ENCODE results near the gene SIM1.

SIM1 gene, protein sequence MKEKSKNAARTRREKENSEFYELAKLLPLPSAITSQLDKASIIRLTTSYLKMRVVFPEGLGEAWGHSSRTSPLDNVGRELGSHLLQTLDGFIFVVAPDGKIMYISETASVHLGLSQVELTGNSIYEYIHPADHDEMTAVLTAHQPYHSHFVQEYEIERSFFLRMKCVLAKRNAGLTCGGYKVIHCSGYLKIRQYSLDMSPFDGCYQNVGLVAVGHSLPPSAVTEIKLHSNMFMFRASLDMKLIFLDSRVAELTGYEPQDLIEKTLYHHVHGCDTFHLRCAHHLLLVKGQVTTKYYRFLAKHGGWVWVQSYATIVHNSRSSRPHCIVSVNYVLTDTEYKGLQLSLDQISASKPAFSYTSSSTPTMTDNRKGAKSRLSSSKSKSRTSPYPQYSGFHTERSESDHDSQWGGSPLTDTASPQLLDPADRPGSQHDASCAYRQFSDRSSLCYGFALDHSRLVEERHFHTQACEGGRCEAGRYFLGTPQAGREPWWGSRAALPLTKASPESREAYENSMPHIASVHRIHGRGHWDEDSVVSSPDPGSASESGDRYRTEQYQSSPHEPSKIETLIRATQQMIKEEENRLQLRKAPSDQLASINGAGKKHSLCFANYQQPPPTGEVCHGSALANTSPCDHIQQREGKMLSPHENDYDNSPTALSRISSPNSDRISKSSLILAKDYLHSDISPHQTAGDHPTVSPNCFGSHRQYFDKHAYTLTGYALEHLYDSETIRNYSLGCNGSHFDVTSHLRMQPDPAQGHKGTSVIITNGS

DNA sequence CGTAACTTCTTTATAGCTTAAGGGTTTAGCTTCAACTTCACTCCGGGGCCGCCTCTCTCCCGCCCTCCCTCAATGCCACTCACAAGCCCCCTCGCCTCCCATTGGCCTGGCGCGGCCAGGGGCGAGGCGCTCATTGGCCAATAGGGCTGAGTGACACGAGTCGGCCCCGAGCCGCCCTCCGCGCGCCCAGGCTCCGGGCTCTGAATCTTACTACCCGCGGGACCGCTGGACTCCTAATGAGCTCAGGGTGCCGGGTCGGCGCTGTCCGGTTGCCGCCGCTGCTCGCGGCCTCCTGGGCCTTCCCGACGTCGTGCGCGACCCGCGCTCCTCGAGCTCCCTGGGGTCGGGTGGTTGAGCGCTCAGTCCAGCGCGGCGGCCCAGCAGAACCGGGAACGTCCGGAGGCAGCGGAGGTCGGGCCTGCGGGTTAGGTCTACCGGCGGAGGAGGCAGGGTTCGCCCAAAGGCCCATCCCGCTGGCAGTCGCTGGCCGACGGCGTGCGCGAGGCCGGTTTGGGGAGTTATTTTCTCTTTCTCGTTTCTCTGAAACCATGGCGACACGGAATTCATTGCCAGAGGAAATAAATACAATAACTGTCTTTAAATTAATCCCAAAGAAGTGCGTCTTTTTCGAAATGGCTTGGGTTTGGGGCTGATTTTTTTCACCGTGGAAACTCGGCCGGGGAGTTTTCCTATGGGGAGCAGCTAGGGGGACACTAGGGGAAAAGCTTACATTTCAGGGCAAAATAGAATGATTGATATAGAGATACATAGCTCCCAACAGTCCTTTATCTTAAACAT is at the start of gene SIM1:
Gene SIM1, minus strand, starts transcription at position 19 of the 798 bp plus-strand sequence. CDS start 1,453 bp downstream, outside the sequence.
- DNase-seq, result no peak

DNA sequence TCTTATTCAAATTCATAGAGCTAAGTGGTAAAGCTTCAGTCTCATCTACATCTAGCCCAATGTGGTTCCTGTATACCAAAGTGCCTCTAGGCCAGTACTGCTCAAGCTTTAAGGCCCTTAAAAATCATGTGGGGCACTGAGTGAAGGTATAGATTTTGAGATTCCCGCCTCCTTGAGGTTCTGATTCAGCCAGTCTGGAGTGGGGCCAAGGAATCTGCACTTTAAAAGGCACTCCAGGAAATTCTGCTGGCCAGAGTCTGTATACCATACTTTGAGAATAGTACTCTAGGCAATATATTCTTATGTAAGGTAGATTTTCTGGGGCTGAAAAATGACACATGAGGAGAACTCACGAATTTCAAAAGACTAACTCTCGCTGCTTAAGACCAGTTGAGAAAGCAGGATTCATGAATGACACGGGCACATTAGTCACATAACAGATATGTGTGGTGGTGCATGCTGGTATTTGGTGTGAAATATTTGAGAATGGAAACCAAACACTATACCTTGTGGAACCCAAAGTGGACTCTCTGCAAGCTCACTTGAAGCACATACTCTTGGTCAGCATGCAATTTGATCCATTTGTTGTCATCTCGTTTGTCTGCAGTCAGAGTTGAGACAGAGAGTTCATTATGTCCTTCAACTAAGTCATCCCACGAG is 47.6 kb upstream of the SIM1 start:
- no peak for DNase-seq

- no peak for DNase-seq
Observed at GRCh38 chr6:100509101-100509500, 44.4 kb upstream of the SIM1 start.

DNA sequence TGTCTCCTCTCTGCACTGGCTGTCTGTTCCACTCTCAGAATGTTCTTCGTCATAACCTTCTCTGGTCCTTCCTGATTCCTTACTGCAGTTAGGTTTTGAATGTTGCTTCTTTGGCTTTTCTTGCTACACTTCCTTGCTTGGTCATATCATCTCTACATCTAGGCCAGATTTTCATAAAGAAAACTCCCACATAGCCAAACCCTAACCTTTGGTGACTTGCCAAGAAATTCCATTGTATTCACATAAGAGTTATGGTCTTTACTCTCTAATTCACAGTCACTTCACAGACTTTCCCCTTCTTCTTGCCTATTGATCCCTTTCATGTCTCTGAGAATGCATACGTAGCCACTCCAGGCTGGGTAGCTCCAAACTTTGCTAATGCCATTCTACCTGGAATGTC is 41.9 kb upstream of the SIM1 start:
- DNase-seq, result no peak

DNA sequence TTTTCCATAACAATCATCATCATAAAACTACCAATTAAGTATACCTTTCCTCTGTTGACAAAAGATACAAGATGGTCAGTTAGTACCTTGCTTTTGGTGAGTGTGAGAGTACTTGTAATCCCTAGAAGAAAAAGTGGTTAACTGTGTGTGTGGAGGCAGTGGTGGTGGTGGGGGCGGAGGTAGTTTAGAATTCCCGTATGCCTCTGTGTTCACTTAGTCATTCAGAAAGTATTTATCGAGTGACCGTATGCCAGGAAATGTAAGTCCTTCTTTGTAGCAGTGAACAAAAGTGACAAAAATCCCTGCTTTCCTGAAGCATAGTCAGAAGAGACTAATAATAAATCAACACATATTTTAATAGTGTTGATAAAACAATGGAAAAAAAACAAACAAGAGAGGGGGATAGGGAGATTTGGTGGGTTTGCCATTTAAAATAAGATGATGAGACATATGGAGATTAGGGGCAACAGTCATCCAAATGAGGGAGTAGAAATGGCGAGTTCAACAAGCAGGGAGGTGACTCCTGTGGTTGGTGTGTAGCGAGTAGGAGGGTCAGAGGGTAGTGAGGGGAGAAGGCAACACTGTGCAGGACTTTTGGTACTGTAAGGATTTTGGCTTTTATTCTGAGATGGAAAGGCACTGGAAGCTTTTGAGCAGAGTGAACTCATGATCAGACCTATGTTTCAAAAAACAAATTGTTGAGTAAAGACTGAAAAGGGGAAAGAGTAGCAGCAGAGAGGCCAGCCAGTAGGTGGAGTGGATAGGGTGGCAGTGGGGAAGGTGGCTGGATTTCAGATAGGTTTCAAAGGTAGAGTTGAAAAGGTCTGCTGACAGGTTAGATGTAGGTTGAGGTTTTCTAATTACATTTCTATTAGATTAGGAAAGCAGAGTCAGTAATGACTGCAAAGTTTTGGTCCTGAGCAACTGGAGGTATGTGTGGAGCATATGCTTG is 40.3 kb upstream of the SIM1 start:
- DNase-seq, result no peak

DNA sequence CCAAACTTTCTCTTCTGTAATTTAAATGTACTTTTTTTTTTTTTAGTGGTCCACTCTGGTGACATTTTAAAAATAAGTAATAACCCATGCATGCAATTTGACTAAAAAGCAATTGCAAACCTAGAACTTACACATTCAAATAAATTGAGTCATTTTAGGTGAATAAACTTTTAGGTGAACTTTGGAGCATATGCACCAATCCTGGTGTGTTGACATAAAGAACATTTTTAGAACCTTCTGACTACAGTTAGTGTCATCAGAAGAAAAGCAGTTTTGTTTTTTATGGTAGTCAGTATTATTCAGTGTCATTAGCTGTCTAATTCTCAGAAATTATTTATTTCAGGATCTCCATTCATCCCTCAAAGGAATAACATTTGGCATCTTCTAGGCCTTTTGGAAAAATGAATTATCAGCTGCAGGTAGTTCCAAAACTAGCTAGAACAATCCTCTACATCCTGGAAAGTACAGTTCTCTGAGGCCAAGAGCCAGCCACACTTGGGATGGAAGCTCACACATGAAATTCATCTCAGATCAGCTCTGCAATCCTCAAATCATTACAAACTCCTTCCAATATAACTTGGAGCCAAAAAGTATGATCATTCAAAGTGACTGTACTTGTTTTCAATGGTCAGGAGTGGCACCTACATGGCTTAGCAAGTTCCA is 38.5 kb upstream of the SIM1 start:
- no peak for DNase-seq

DNA sequence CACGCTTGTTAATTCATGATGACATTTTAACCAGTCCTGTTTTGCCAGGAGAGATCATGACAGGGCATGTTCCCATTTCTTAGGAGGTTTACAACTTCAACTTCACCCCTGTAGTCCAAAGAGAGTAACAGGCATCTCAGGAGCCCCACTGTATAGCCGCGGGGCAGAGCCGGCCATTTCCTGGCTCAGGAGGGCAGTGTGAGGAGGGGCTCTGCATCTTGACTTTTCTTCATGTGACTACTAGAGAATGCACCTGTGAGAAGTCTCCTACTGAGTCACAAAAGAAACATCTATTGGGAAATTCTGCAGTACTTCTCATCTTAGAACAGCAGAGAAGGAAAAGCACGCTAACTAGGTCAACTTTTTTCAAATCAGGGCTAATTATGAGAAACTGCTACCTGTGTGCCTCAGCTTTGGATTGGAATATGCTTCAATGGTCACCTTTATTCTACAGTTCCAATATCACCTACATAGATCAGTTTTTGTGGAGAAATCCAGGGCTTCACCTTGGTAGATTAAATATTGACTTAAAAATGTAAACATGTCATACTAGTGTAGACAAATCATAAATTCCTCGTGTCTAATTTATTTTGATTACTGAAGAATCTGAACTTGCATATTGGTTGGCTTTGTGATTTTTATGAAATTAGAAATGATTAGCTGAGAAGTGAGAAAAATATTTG is 28.6 kb upstream of the SIM1 start:
- DNase-seq, result peak; percentile 59

DNA sequence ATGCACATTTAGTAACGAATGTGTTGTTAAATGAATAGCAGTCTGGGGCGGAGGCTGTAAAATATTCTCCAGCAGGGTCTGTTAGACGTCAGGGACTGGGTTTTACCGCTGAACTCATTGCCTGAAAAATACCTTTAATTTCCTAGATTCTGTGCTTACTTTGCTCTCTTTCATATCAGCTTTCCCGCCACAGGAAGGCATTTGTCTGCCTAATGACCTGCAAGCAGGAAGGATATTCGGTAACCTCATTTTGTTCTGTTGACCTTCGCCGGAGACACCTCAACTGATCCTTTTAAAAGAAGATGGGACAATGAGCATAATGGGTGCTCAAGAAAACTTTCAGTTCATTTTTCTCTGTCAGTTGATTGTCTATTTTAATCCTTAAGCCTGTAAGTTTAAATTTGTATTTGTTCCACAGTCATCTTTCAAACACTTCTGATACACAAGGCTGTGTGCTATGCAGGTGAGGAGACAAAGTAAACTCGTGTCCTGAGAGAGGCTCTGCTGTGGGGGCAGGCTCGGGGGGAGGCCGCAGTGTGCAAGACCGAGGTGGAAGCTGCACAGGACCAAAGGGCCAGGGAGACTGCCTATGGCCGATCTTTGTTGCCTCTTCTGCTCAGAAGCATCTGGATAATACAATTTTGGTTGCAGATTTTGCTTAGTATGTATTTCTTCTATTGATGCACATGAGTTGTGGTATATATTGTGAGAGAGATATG is 27.4 kb upstream of the SIM1 start:
- DNase-seq, result peak; percentile 82

GRCh38 chr6:100490065-100490464 is 25.3 kb upstream of the SIM1 start:
- DNase-seq, result peak; percentile 25

GRCh38 chr6:100488244-100488643 is 23.5 kb upstream of the SIM1 start:
- DNase-seq, result no peak

DNA sequence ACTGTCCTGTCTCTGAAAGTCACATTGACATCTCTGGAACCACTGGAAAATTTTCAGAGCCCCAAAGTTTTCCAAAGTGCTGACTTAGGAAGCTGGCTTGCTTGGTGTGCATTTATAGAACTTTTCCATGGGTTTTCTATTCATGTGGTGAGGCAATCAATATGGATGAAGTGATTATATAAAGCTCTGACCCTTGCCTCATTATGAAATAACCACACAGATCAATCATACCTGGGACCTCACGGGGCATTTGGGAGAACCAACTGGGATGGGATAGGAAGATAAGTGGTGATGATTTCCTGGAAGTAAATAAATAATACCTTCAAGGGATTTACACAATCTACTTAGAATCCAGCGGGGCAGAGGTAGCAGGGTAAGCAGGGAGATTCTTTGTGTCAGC is 22.9 kb upstream of the SIM1 start:
- DNase-seq, result no peak

DNA sequence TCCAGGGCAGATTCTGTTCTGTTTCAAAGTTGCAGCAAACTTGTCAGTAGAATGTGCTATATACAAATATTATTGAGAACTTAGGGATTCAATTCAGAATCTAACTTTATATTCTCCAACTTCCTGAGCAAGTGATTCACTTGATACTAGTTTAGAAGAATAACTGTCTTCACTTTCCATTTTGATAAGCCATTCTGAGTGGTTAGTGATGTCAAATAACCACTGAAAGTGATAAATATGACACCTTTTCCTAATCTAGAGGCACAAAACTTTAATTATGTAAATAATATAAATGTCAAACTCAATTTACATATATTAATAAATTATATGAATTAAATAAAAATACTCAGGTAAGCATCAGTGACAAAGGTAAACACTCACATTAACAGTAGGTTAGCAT is 20.5 kb upstream of the SIM1 start:
- DNase-seq, result no peak

GRCh38 chr6:100484474-100484873 is 19.8 kb upstream of the SIM1 start:
- DNase-seq, result no peak

DNA sequence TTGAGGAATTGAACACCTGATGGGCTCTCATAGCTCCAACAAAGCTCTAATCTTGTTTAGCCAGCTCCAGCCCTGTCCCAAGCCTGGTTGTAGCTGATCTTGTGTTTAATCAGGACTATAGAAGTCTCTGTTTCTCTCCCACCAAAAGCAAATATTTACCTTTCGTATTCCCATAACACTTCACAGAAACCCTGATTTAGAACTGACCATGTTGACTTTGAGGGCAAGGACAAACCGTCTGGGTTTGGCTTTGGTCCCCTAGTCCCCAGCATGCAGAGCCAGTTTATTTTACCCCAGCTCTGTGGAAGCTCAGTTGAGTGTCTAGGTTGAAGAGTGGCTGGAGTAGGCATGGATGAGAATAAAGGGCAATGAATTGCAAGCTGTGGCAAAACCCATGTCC is 18.0 kb upstream of the SIM1 start:
- DNase-seq, result peak; percentile 47

DNA sequence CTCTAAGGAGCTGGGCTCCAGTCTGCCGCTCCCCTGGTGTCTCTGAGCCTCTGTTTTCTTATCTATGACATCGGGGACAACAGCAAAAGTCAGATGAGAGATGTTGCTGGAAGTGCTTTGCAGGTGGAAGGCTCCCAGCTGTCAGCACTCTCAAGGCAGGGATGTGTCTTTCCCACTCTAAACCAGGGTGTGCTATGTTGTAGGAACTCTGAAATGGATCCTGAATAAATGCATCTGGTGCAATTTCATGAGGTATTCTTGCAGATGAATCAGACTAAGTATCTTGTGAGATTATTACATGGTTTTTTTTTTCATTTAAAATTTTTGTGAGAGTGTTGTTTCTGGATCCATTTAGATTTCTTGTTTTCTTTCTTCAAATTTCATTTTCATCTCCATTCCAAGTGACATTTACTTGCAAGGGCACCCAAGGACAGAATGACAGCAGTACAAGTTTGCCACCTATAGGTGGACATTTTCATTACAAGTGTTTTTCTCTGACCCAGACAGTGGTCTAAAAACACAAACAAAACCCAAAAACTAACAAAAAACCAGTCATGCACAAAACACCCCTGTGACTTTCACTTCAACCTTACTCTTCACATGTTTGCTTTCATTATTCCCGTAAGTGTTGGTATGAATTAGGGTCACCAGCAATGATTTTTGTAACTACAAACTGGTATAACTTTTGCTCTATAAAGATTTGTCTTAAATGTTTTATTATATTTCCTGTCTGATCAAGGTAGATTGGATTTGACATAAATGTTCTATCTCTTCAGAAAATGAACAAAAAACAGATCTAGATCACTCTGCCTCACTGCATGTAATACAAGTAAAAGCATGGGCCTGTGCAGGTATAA is 14.7 kb upstream of the SIM1 start:
- peak; percentile 40 for DNase-seq

DNA sequence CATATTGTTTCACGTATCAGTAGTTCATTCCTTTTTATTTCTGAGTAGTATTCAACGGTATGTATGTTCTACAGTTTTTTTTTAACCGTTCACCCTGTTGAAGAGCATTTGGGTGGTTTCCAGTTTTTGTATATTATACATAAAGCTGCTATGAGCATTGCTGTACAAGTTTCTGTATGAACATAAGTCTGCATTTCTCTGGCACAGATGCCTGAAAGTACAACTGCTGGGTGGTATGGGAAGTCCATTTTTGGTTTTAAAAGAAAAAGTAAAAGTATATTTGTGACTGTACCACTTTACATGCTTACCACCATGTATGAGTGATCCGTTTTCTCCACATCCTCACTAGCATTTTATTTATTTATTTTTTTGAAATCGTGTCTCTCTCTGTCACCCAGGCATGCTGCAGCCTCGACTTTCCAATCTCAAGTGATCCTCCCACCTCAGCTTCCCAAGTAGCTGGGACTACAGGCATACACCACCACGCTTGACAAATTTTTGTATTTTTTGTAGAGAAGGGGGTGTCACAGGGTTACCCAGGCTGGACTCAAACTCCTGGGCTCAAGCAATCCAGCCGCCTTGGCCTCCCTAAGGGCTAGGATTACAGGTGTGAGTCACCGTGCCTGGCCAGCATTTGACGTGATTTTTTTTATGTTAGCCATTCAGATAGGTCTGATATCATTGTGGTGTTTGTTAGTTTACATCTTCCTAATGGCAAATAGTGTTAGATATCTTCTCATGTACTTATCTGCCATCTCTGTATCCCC is 11.0 kb upstream of the SIM1 start:
- DNase-seq, result no peak

GRCh38 chr6:100473182-100473581 is 8.5 kb upstream of the SIM1 start:
- no peak for DNase-seq

GRCh38 chr6:100472674-100473073 is 8.0 kb upstream of the SIM1 start:
- peak; percentile 52 for DNase-seq

Data from NCI-H146 (cell line).